Aorta (tissue), 5 donors: ENCODE results near the gene VAV2. TPM values are rescaled to one million over a fixed set of nuclear protein-coding genes. Genes with fewer than 3 reads are reported as not detected.

Source experiments
- ATAC-seq: fragments of 200-7000 bp; cut with Tn5 transposase; one replicate; pipeline ENCODE4 v1.9.1; 2022; ENCODE audit warnings: moderate library complexity; ENCODE audit not compliant: low FRiP score
- DNase-seq, 2 donors: peaks; one replicate each; pipeline ENCODE4 v3.0.0-alpha.2; 2020
- H3K27ac ChIP-seq, 2 donors: one replicate each; pipeline ENCODE4 v1.5.1; 2013; ENCODE audit warnings: low read length in 2 of 2, mild to moderate bottlenecking in 2 of 2, moderate library complexity in 2 of 2, control low read depth in 1 of 2, inconsistent platforms in 1 of 2, low read depth in 1 of 2
- H3K27me3 ChIP-seq, 2 donors: one replicate each; pipeline ENCODE4 v1.6.1; 2013; ENCODE audit warnings: control low read depth in 1 of 2, low read length in 1 of 2, mild to moderate bottlenecking in 1 of 2, moderate library complexity in 1 of 2; ENCODE audit not compliant: insufficient read depth in 2 of 2, control insufficient read depth in 1 of 2
- H3K36me3 ChIP-seq, 2 donors: one replicate each; pipeline ENCODE4 v1.6.1; 2013; ENCODE audit warnings: control low read depth in 1 of 2, low read length in 1 of 2, mild to moderate bottlenecking in 1 of 2; ENCODE audit not compliant: insufficient read depth in 2 of 2, control insufficient read depth in 1 of 2
- H3K4me1 ChIP-seq, 2 donors: one replicate each; pipeline ENCODE4 v1.6.1; 2013; ENCODE audit warnings: low read length in 2 of 2, control low read depth in 1 of 2, mild to moderate bottlenecking in 1 of 2, moderate library complexity in 1 of 2; ENCODE audit not compliant: insufficient read depth in 2 of 2, control insufficient read depth in 1 of 2
- H3K4me3 ChIP-seq, 2 donors: one replicate each; pipeline ENCODE4 v1.5.1; 2013; ENCODE audit warnings: low read length in 2 of 2, control low read depth in 1 of 2, mild to moderate bottlenecking in 1 of 2
- H3K9me3 ChIP-seq: one replicate; pipeline ENCODE4 v1.6.1; 2013; ENCODE audit warnings: mild to moderate bottlenecking, low read length; ENCODE audit not compliant: control insufficient read depth
- WGBS, 2 donors: extraction: QIAGEN DNeasy Blood & Tissue Kit; methylation state at CpG; one replicate each; pipeline ENCODE4 v1.1.7; 2013; 5-methylcytosine and 5-hydroxymethylcytosine counted together
- intact Hi-C, 2 donors: fragments of 100-400 bp; cut with DNase I; formaldehyde crosslinking; loops; one replicate each; pipeline versions ENCODE4 v1.14.2 to v1.15.0; 2022
- polyA plus RNA-seq, 2 donors: library from polyadenylated mRNA; stranded (reverse); fragments of 200-250 nt; gene quantifications; one replicate each; pipeline ENCODE4 v1.2.3, GENCODE V29; 2013
- total RNA-seq, 2 donors: library from RNA; stranded (reverse); fragmentation: NEBNext Ultra II Directional; extraction: Animal tissue kit (Norgen Biotek cat#: 25700); gene quantifications; one replicate each; pipeline ENCODE4 v1.2.1, GENCODE V29; 2021
- donor health status: healthy with polysubstance abuse.
- donor health status: Bipolar disorder and iron deficiency.
- donor health status: DM: no; HTN: no; CAD: no.
- donor health status: DM: no; HTN: no; CAD: no.
- donor health status: DM: yes; HTN: yes; CAD: no.

Gene VAV2
- total and polyA plus RNA-seq, 4 donors = 9.0 to 25.4 (median 11.8) TPM

GRCh38 chr9:134035041-134036039, 43.2 kb upstream of the VAV2 start:
- H3K9me3 ChIP-seq = no peaks in the 10 kb centered on the region
- peaks cover 5 to 13% of the 10 kb centered on the region in 2 donors for H3K36me3 ChIP-seq
- intact Hi-C loops = no loop called here
- no peaks in the 10 kb centered on the region for H3K4me1 ChIP-seq
- ATAC-seq (no peak), DNase-seq (peak in 1 of 2 donors; percentile 66)
- H3K27ac ChIP-seq = no peak overlapping the region
- H3K4me3 ChIP-seq = no peak overlapping the region
- 89 to 90% methylated on average over 28 of the region's 28 CpGs for WGBS, 2 donors
- no peaks in the 10 kb centered on the region for H3K27me3 ChIP-seq

- no peaks in the 10 kb centered on the region for H3K27me3 ChIP-seq
- no peaks in the 10 kb centered on the region for H3K4me1 ChIP-seq
- H3K27ac ChIP-seq = no peak overlapping the region
- no peaks in the 10 kb centered on the region for H3K9me3 ChIP-seq
- intact Hi-C loops = no loop called here
- H3K36me3 ChIP-seq = peaks cover 5 to 9% of the 10 kb centered on the region in 2 donors
- no peak for ATAC-seq
- no peak overlapping the region for H3K4me3 ChIP-seq
- 94 to 95% methylated on average over 19 of the region's 19 CpGs for WGBS, 2 donors
- peak in 1 of 2 donors; percentile 59 for DNase-seq
Measured at GRCh38 chr9:134034215-134035040, 42.3 kb upstream of the VAV2 start.

- no peak overlapping the region for H3K27ac ChIP-seq
- intact Hi-C loops = no loop called here
- no peaks in the 10 kb centered on the region for H3K27me3 ChIP-seq
- H3K36me3 ChIP-seq = peaks cover 5 to 9% of the 10 kb centered on the region in 2 donors
- ATAC-seq (no peak), DNase-seq (peak in 1 of 2 donors; percentile 71)
- H3K4me1 ChIP-seq = no peaks in the 10 kb centered on the region
- 94 to 96% methylated on average over 26 of the region's 26 CpGs for WGBS, 2 donors
- no peaks in the 10 kb centered on the region for H3K9me3 ChIP-seq
- no peak overlapping the region for H3K4me3 ChIP-seq
Measured at GRCh38 chr9:134033516-134034214, 41.5 kb upstream of the VAV2 start.

GRCh38 chr9:134032456-134033222, 40.5 kb upstream of the VAV2 start:
- Histone ChIP-seq H3K4me1 (no peaks in the 10 kb centered on the region), H3K4me3 (no peak overlapping the region), H3K27ac (no peak overlapping the region), H3K9me3 (no peaks in the 10 kb centered on the region), H3K36me3 (peaks cover 5 to 9% of the 10 kb centered on the region in 2 donors), H3K27me3 (no peaks in the 10 kb centered on the region)
- 94 to 95% methylated on average over 40 of the region's 40 CpGs for WGBS, 2 donors
- intact Hi-C loops = no loop called here
- DNase-seq (peak in 1 of 2 donors; percentile 47), ATAC-seq (no peak)

GRCh38 chr9:134031783-134032182, 39.7 kb upstream of the VAV2 start:
- peak in 1 of 2 donors; percentile 64 for DNase-seq
- H3K27ac ChIP-seq = no peak overlapping the region
- intact Hi-C loops = no loop called here
- peaks cover 5 to 9% of the 10 kb centered on the region in 2 donors for H3K36me3 ChIP-seq
- no peaks in the 10 kb centered on the region for H3K4me1 ChIP-seq
- no peak for ATAC-seq
- no peak overlapping the region for H3K4me3 ChIP-seq
- H3K9me3 ChIP-seq = no peaks in the 10 kb centered on the region
- no peaks in the 10 kb centered on the region for H3K27me3 ChIP-seq
- 86 to 89% methylated on average over 14 of the region's 14 CpGs for WGBS, 2 donors

- WGBS, 2 donors = 83 to 85% methylated on average over 29 of the region's 29 CpGs
- DNase-seq (peak in 1 of 2 donors; percentile 55), ATAC-seq (no peak)
- intact Hi-C loops = no loop called here
- no peaks in the 10 kb centered on the region for H3K9me3 ChIP-seq
- H3K4me3 ChIP-seq = no peak overlapping the region
- peaks cover 5 to 9% of the 10 kb centered on the region in 2 donors for H3K36me3 ChIP-seq
- H3K27me3 ChIP-seq = no peaks in the 10 kb centered on the region
- H3K4me1 ChIP-seq = no peaks in the 10 kb centered on the region
- no peak overlapping the region for H3K27ac ChIP-seq
Measured at GRCh38 chr9:134030821-134031470, 38.8 kb upstream of the VAV2 start.

- peaks cover 4 to 5% of the 10 kb centered on the region in 2 donors for H3K36me3 ChIP-seq
- no peak overlapping the region for H3K4me3 ChIP-seq
- H3K27ac ChIP-seq = no peak overlapping the region
- H3K9me3 ChIP-seq = no peaks in the 10 kb centered on the region
- DNase-seq = peak in 1 of 2 donors; percentile 69
- ATAC-seq = no peak
- intact Hi-C loops = no loop called here
- 90% methylated on average over 21 of the region's 21 CpGs for WGBS, 2 donors
- H3K27me3 ChIP-seq = no peaks in the 10 kb centered on the region
- no peaks in the 10 kb centered on the region for H3K4me1 ChIP-seq
Measured at GRCh38 chr9:134029248-134030226, 37.4 kb upstream of the VAV2 start.
